NB4 (cell line): ENCODE data around the gene AHSA1.

ENCODE experiments used
- MYC ChIP-seq: IDR thresholded peaks from 2 replicates; pipeline ENCODE4 v1.6.1; 2011; ENCODE audit warnings: low read depth, low read length
- POLR2A ChIP-seq: IDR thresholded peaks from 2 replicates; pipeline ENCODE4 v1.6.1; 2011; ENCODE audit warnings: mild to moderate bottlenecking; ENCODE audit not compliant: insufficient read length; ENCODE audit errors: extremely low read depth
- TF ChIP-seq, protein P1 (sequence below): IDR thresholded peaks from one replicate; pipeline ENCODE4 v1.5.1; 2012; ENCODE audit warnings: low read depth, low read length
- TF ChIP-seq, protein P2 (sequence below): IDR thresholded peaks from 2 replicates; pipeline ENCODE4 v1.6.1; 2011; ENCODE audit warnings: low read depth, low read length

DNA sequence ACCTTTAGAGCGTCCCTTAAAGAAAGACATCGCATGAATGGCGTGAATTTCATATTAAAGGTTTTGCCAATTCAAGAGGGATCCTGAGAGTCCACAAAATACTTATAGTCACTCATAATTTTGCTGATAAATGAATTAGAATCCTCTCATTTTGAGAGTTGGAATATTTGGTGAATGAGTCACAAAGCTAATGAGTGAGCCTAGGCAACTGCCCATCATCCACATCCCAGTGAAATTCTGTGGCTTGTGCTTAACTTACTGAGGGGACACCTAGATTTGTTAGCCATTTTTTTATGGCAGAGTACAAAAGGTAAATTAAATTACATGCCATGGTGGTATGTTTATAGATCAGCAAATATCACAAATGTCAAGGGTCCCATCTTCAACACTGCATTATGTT, 21.9 kb upstream of the AHSA1 start:
- TF ChIP-seq, protein P1, sequence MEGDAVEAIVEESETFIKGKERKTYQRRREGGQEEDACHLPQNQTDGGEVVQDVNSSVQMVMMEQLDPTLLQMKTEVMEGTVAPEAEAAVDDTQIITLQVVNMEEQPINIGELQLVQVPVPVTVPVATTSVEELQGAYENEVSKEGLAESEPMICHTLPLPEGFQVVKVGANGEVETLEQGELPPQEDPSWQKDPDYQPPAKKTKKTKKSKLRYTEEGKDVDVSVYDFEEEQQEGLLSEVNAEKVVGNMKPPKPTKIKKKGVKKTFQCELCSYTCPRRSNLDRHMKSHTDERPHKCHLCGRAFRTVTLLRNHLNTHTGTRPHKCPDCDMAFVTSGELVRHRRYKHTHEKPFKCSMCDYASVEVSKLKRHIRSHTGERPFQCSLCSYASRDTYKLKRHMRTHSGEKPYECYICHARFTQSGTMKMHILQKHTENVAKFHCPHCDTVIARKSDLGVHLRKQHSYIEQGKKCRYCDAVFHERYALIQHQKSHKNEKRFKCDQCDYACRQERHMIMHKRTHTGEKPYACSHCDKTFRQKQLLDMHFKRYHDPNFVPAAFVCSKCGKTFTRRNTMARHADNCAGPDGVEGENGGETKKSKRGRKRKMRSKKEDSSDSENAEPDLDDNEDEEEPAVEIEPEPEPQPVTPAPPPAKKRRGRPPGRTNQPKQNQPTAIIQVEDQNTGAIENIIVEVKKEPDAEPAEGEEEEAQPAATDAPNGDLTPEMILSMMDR, result no peak
- TF ChIP-seq, protein P2, sequence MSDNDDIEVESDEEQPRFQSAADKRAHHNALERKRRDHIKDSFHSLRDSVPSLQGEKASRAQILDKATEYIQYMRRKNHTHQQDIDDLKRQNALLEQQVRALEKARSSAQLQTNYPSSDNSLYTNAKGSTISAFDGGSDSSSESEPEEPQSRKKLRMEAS, result no peak
- no peak for TF ChIP-seq POLR2A
- TF ChIP-seq MYC, result no peak
